IPS-20b (cell line): Measurements from ENCODE around the gene PDE2A.

Source experiments
- H3K27ac ChIP-seq: one replicate; pipeline ENCODE4 v1.5.1; 2013; ENCODE audit warnings: low read length
- H3K27me3 ChIP-seq: 2 replicates; pipeline ENCODE4 v1.6.1; 2013; ENCODE audit warnings: mild to moderate bottlenecking, low read length, inconsistent platforms; ENCODE audit not compliant: insufficient read depth
- H3K36me3 ChIP-seq: 2 replicates; pipeline ENCODE4 v1.6.1; 2013; ENCODE audit warnings: low read depth, mild to moderate bottlenecking, inconsistent platforms, low read length, moderate library complexity; ENCODE audit not compliant: insufficient read depth
- H3K4me1 ChIP-seq: 2 replicates; pipeline ENCODE4 v1.6.1; 2013; ENCODE audit warnings: mild to moderate bottlenecking, control low read depth, inconsistent platforms, low read length, moderate library complexity; ENCODE audit not compliant: insufficient read depth
- H3K4me3 ChIP-seq: 2 replicates; pipeline ENCODE4 v1.5.1; 2013; ENCODE audit warnings: mild to moderate bottlenecking, low read length, inconsistent platforms
- H3K9ac ChIP-seq: 2 replicates; pipeline ENCODE4 v1.6.1; 2013; ENCODE audit warnings: low read depth, mild to moderate bottlenecking, inconsistent platforms, low read length, moderate library complexity
- H3K9me3 ChIP-seq: 2 replicates; pipeline ENCODE4 v1.6.1; 2013; ENCODE audit warnings: mild to moderate bottlenecking, low read depth, low read length, inconsistent platforms; ENCODE audit not compliant: insufficient read depth

Gene PDE2A

DNA sequence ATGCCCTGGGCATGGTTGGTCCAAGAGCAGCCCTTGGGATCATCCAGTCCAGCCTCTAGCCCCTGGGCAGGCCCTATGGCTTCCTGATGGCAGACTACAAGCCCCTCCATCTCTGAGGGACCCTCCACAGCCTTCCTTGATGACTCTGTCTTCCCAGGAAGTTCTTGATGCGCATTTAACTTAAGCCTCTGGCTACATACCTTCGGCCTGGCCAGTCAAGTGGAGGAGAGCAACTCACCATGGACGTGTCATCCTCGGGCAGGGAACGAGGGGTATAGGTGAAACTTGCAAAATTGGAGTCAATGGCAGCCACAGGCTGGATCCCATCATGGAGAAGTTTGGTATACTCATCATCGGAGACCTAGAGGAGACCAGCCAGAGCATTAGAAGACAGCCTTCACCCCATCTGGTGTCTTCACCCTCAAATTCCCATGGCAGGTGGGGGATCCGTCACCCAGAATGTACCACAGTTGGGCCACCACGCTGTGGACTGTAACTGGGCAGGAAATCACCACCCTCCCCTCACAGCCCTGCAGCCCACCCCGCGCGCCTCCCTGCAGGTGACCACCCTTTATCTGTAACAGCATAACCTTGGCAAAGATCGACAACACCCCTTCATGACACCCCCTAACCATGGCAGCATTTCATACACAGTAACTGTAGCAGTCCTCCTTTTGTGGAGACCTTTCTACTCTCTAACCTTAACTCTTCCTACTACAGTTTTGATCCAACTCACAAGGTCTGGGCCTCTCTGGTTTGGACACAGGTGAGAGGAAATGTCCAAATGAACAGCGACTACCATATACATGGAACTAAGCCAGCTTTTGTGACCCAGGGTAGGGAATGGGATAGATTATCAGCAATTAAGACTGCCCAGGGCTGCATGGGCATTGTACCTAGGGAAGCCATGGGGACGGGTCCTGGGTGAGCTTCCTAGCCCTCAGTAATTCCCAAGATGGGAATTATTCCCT is 91.7 kb downstream of the PDE2A start:
- Histone ChIP-seq H3K4me3 (no peak overlapping the region), H3K4me1 (no peaks in the 10 kb centered on the region), H3K9ac (no peak overlapping the region), H3K27me3 (peaks cover 52% of the 10 kb centered on the region), H3K27ac (no peak overlapping the region), H3K9me3 (no peaks in the 10 kb centered on the region), H3K36me3 (no peaks in the 10 kb centered on the region)

DNA sequence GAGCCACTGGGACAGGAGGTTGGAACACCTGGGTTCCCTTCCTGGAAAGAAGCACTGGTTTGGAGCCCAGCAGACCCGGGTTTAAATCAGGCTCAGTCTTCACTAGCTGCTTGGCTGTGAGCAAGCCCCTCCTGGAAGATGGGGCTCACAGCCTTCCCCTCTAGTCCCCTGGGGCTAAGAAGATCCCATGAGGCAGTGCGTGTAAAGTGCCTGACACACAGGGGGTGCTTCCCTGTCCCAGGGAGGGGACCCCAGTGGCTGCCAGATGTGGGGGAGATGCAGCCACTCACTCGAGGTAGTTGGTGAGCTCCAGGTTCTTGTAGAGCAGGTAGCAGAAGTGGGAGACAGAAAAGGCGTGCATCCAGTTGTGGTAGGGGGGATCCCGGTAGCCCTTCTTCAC is 93.2 kb downstream of the PDE2A start:
- Histone ChIP-seq H3K4me1 (no peaks in the 10 kb centered on the region), H3K36me3 (no peaks in the 10 kb centered on the region), H3K27me3 (peaks cover 38% of the 10 kb centered on the region), H3K9me3 (no peaks in the 10 kb centered on the region), H3K27ac (no peak overlapping the region), H3K9ac (no peak overlapping the region), H3K4me3 (no peak overlapping the region)

DNA sequence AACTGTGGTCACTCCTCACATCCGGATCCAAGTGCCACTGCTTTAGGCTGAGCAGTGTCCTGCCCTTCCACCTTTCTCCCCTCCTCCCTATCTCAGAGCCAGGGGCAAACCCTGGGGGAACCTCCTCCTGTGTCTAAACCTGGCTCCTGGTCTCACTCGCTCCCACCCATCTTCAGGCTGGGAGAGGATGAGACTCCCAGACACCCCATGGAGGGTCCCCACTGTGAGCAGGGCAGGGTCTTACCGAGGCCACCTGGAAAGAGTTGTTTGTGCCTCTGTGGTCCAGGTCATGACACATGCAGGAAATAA is 93.6 kb downstream of the PDE2A start:
- H3K9ac ChIP-seq, result no peak overlapping the region
- no peak overlapping the region for H3K4me3 ChIP-seq
- H3K27me3 ChIP-seq, result peaks cover 33% of the 10 kb centered on the region
- H3K9me3 ChIP-seq, result no peaks in the 10 kb centered on the region
- no peaks in the 10 kb centered on the region for H3K4me1 ChIP-seq
- H3K36me3 ChIP-seq, result no peaks in the 10 kb centered on the region
- no peak overlapping the region for H3K27ac ChIP-seq

GRCh38 chr11:72579816-72580641 is 94.2 kb downstream of the PDE2A start:
- Histone ChIP-seq H3K4me3 (no peak overlapping the region), H3K27ac (no peak overlapping the region)

GRCh38 chr11:72578991-72579815 is 95.0 kb downstream of the PDE2A start:
- no peaks in the 10 kb centered on the region for H3K9me3 ChIP-seq
- H3K36me3 ChIP-seq, result no peaks in the 10 kb centered on the region
- H3K4me1 ChIP-seq, result no peaks in the 10 kb centered on the region
- H3K9ac ChIP-seq, result no peak overlapping the region
- H3K4me3 ChIP-seq, result no peak overlapping the region
- peaks cover 19% of the 10 kb centered on the region for H3K27me3 ChIP-seq
- H3K27ac ChIP-seq, result no peak overlapping the region

More at GRCh38 chr11:72579816-72580641, 94.2 kb downstream of the PDE2A start:
- Histone ChIP-seq H3K9ac (no peak overlapping the region), H3K36me3 (no peaks in the 10 kb centered on the region), H3K27me3 (peaks cover 27% of the 10 kb centered on the region), H3K9me3 (no peaks in the 10 kb centered on the region), H3K4me1 (no peaks in the 10 kb centered on the region)

GRCh38 chr11:72578566-72578965 is 95.7 kb downstream of the PDE2A start:
- Histone ChIP-seq H3K9ac (no peak overlapping the region), H3K27ac (no peak overlapping the region), H3K27me3 (peaks cover 13% of the 10 kb centered on the region), H3K4me1 (no peaks in the 10 kb centered on the region), H3K36me3 (no peaks in the 10 kb centered on the region), H3K9me3 (no peaks in the 10 kb centered on the region), H3K4me3 (no peak overlapping the region)

- Histone ChIP-seq H3K9me3 (no peaks in the 10 kb centered on the region), H3K4me1 (no peaks in the 10 kb centered on the region), H3K9ac (no peak overlapping the region), H3K27ac (no peak overlapping the region), H3K27me3 (peaks cover 8% of the 10 kb centered on the region), H3K36me3 (no peaks in the 10 kb centered on the region), H3K4me3 (no peak overlapping the region)
Observed at GRCh38 chr11:72578051-72578450, 96.2 kb downstream of the PDE2A start.

- Histone ChIP-seq H3K9me3 (no peaks in the 10 kb centered on the region), H3K9ac (no peak overlapping the region), H3K36me3 (no peaks in the 10 kb centered on the region), H3K4me1 (no peaks in the 10 kb centered on the region), H3K27ac (no peak overlapping the region), H3K4me3 (no peak overlapping the region), H3K27me3 (no peaks in the 10 kb centered on the region; the same call in 1 of the 2 replicates)
Observed at GRCh38 chr11:72577271-72577721, 96.9 kb downstream of the PDE2A start.

DNA sequence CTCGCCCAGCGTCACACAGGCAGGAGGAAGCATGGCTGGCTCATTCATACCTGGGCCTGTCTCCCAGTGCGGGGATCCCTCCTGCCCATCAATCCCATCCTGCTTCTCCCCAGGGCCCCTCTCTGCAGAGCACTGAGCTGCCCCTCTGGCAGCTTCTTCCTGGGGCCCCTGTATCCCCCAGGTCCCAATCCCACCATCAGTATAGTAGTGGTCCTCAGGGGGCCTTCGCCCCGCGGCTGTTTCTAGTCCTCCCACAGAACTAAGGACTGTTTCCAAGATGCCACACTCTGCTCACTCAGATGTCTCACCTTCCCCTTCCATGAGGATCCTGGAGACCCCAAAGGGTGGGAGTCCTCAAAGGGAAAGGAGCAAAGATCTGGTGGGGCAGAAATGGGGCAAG is 97.6 kb downstream of the PDE2A start:
- H3K36me3 ChIP-seq, result no peaks in the 10 kb centered on the region
- no peak overlapping the region for H3K9ac ChIP-seq
- H3K4me3 ChIP-seq, result no peak overlapping the region
- no peaks in the 10 kb centered on the region for H3K9me3 ChIP-seq
- no peaks in the 10 kb centered on the region; the same call in 1 of the 2 replicates for H3K27me3 ChIP-seq
- H3K27ac ChIP-seq, result no peak overlapping the region
- H3K4me1 ChIP-seq, result no peaks in the 10 kb centered on the region

DNA sequence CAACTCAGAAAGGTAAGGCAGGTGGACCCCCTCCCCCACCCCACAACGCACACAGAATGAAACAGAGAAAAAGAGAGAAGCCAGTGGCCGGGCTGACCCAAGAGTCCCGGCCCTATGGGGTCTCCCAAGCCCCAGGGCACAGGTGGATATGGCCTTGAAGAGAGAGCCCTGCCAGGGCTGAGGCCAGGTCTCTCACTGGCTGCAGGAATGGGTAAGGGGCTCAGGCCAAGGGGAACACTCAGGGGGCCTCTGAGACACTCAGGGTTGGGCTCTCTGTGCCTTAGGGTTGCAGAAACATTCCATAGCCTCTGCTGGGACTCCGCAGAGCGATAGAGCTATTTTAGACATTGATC is 98.0 kb downstream of the PDE2A start:
- no peaks in the 10 kb centered on the region for H3K36me3 ChIP-seq
- H3K27ac ChIP-seq, result no peak overlapping the region
- H3K9ac ChIP-seq, result no peak overlapping the region
- no peaks in the 10 kb centered on the region for H3K9me3 ChIP-seq
- H3K27me3 ChIP-seq, result no peaks in the 10 kb centered on the region
- no peak overlapping the region for H3K4me3 ChIP-seq
- no peaks in the 10 kb centered on the region for H3K4me1 ChIP-seq

- Histone ChIP-seq H3K4me3 (no peak overlapping the region), H3K27me3 (no peaks in the 10 kb centered on the region), H3K27ac (no peak overlapping the region), H3K9me3 (no peaks in the 10 kb centered on the region), H3K4me1 (no peaks in the 10 kb centered on the region), H3K36me3 (no peaks in the 10 kb centered on the region), H3K9ac (no peak overlapping the region)
Observed at GRCh38 chr11:72575533-72576242, 98.5 kb downstream of the PDE2A start.
